Spleen (tissue), 11 donors: ENCODE results near the gene UBASH3A. TPM values are rescaled to one million over a fixed set of nuclear protein-coding genes. Genes with fewer than 3 reads are reported as not detected.

Experiments used
- DNase-seq: peaks from one replicate; pipeline ENCODE4 v3.0.0-alpha.2; 2020
- H3K27ac ChIP-seq, 8 donors: fragments of 200-600 bp; sonication (generic) in 7 of 8; 1 replicate in 4 of 8; 2 replicates in 4 of 8; pipeline versions ENCODE4 v1.5.0 to v1.8.0; 2016 to 2021; ENCODE audit warnings: inconsistent platforms in 4 of 8, mild to moderate bottlenecking in 4 of 8, moderate library complexity in 1 of 8
- H3K27me3 ChIP-seq, 7 donors: fragments of 200-600 bp; sonication (generic) in 6 of 7; replicated peaks in 1 of 7; 1 replicate in 4 of 7; 2 replicates in 3 of 7; pipeline versions ENCODE4 v1.5.0 to v1.8.0; 2016 to 2021; ENCODE audit warnings: inconsistent platforms in 3 of 7, mild to moderate bottlenecking in 1 of 7
- H3K36me3 ChIP-seq, 6 donors: fragments of 200-600 bp; sonication (generic) in 5 of 6; 1 replicate in 4 of 6; 2 replicates in 2 of 6; pipeline versions ENCODE4 v1.5.0 to v1.8.0; 2016 to 2021; ENCODE audit warnings: inconsistent platforms in 2 of 6
- H3K4me1 ChIP-seq, 6 donors: fragments of 200-600 bp; sonication (generic) in 5 of 6; 1 replicate in 3 of 6; 2 replicates in 3 of 6; pipeline versions ENCODE4 v1.5.0 to v1.8.0; 2016 to 2021; ENCODE audit warnings: inconsistent platforms in 3 of 6
- H3K4me3 ChIP-seq, 8 donors: fragments of 200-600 bp; sonication (generic) in 7 of 8; 1 replicate in 4 of 8; 2 replicates in 4 of 8; pipeline versions ENCODE4 v1.5.0 to v1.8.0; 2016 to 2021; ENCODE audit warnings: inconsistent platforms in 4 of 8, mild to moderate bottlenecking in 4 of 8, moderate library complexity in 2 of 8
- H3K9me3 ChIP-seq, 8 donors: fragments of 200-600 bp; sonication (generic) in 7 of 8; 1 replicate in 4 of 8; 2 replicates in 4 of 8; pipeline versions ENCODE4 v1.5.0 to v1.8.0; 2016 to 2021; ENCODE audit warnings: inconsistent platforms in 4 of 8
- CTCF ChIP-seq, 11 experiments: fragments of 200-600 bp in 7 of 11; fragments of 450-650 bp in 4 of 11; sonication (generic) in 4 of 11; IDR thresholded peaks in 8 of 11; conservative IDR thresholded peaks in 3 of 11; 1 replicate in 7 of 11; 2 replicates in 4 of 11; pipeline versions ENCODE4 v1.4.0 to v1.8.0; 2016 to 2021; ENCODE audit warnings: antibody characterized with exemption in 11 of 11, inconsistent platforms in 4 of 11, mild to moderate bottlenecking in 1 of 11
- POLR2A ChIP-seq, 3 donors: fragments of 450-650 bp; IDR thresholded peaks; one replicate each; pipeline ENCODE4 v1.5.1; 2017; ENCODE audit warnings: antibody characterized with exemption in 3 of 3, mild to moderate bottlenecking in 1 of 3
- POLR2AphosphoS5 ChIP-seq, 3 donors: sonication (generic); formaldehyde crosslinking; IDR thresholded peaks; one replicate each; pipeline ENCODE4 v1.5.1; 2017; ENCODE audit warnings: antibody characterized with exemption in 3 of 3
- WGBS, 5 donors: extraction: QIAGEN DNeasy Blood & Tissue Kit in 3 of 5; methylation state at CpG; one replicate each; pipeline versions ENCODE4 v1.1.5 to v1.1.7; 2013 to 2018; 5-methylcytosine and 5-hydroxymethylcytosine counted together
- intact Hi-C: fragments of 100-400 bp; cut with DNase I; formaldehyde crosslinking; loops from one replicate; pipeline ENCODE4 v1.15.0; 2023; ENCODE audit warnings: low total_unique reads
- polyA plus RNA-seq, 3 donors: library from polyadenylated mRNA; stranded (reverse); fragments of 200-250 nt; gene quantifications; one replicate each; pipeline ENCODE4 v1.2.1, GENCODE V29; 2013
- total RNA-seq, 7 donors: library from RNA; depleted of rRNA in 3 of 7; stranded (reverse); fragments of >200 nt in 3 of 7; fragmentation: NEBNext Ultra II Directional in 4 of 7; extraction: Animal tissue kit (Norgen Biotek cat#: 25700) in 4 of 7; gene quantifications; one replicate each; pipeline versions ENCODE4 v1.1.0 to v1.2.1, GENCODE V29; 2016 to 2021
- donor health status: healthy with polysubstance abuse.
- donor health status: DM: no; HTN: no; CAD: no; lungs with moderate emphysema.
- donor health status: DM: no; HTN: no; CAD: no.
- donor health status: Bipolar disorder and iron deficiency.
- donor health status: healthy.
- donor health status: DM: no; HTN: no; CAD: no.
- donor health status: DM: yes; HTN: yes; CAD: no.

UBASH3A gene
- total and polyA plus RNA-seq, 10 donors = 2.6 to 16.3 (median 10.2) TPM

GRCh38 chr21:42492201-42492600 is 88.5 kb downstream of the UBASH3A start:
- no peak for DNase-seq
- no peak overlapping the region for H3K4me3 ChIP-seq

DNA sequence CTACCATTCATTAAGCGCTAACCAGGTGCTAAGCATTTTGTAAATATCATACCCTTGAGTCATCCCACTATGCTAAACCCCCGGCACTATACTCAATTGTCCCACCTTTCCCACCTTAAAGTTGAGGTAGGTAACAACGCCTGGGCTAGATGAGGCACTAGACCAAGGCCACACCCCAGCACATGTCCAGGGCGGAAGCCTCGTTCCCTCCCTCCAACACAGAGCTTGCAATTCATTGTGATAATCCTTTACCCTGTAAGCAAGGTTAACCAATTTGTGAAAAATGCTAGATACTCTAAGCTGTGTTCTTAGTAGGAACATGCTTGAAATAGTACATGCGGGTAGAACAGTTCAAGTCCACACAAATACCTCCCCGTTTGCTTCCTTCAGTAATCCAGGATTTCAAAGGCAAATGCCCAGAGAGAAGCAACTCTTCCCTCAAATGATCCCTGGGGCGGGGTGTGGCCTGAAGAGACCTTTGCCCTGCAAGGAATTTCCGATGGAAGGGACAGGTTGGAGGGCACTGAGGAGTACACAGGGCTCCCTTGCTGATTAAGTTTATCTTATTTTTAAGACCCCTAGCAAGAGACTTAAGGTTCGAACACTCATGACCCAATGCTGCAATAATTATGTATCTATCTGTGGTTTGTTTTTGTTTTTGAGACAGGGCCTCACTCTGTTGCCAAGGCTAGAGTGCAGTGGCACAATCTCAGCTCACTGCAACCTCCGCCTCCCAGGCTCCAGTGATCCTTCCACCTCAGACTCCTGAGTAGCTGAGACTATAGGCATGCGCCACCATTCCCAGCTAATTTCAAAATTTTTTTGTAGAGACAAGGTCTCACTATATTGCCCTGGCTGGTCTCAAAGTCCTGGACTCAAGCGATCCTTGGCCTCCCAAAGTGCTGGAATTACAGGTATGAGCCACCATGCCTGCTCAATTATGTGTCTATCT is 89.7 kb downstream of the UBASH3A start:
- TF ChIP-seq POLR2A (IDR thresholded peaks at IDR 0.05) (no peak), CTCF (IDR thresholded peaks at IDR 0.05 in 8 of 11, conservative IDR thresholded peaks at IDR 0.05 in 3 of 11) (no peak), POLR2AphosphoS5 (IDR thresholded peaks at IDR 0.05) (no peak)
- peaks cover 7 to 25% (median 16%) of the 10 kb centered on the region in 6 donors for H3K4me1 ChIP-seq
- WGBS, 5 donors = 87 to 93% (median 92%) methylated on average over 13 of the region's 13 CpGs
- intact Hi-C loops = no loop called here
- DNase-seq = no peak
- peaks cover 0 to 17% (median 0%) of the 10 kb centered on the region in 7 donors for H3K27me3 ChIP-seq
- no peak overlapping the region for H3K27ac ChIP-seq
- H3K4me3 ChIP-seq = no peak overlapping the region
- H3K36me3 ChIP-seq = no peaks in the 10 kb centered on the region
- H3K9me3 ChIP-seq = no peaks in the 10 kb centered on the region

More at GRCh38 chr21:42492201-42492600, 88.5 kb downstream of the UBASH3A start:
- Histone ChIP-seq H3K36me3 (no peaks in the 10 kb centered on the region), H3K27ac (no peak overlapping the region), H3K9me3 (no peaks in the 10 kb centered on the region), H3K27me3 (peaks cover 0 to 22% (median 0%) of the 10 kb centered on the region in 7 donors), H3K4me1 (peaks cover 6 to 24% (median 15%) of the 10 kb centered on the region in 6 donors)
- TF ChIP-seq CTCF (IDR thresholded peaks at IDR 0.05 in 8 of 11, conservative IDR thresholded peaks at IDR 0.05 in 3 of 11) (no peak), POLR2AphosphoS5 (IDR thresholded peaks at IDR 0.05) (no peak), POLR2A (IDR thresholded peaks at IDR 0.05) (no peak)
- intact Hi-C loops = no loop called here
- 23 to 43% (median 30%) methylated on average over 8 of the region's 8 CpGs for WGBS, 5 donors

DNA sequence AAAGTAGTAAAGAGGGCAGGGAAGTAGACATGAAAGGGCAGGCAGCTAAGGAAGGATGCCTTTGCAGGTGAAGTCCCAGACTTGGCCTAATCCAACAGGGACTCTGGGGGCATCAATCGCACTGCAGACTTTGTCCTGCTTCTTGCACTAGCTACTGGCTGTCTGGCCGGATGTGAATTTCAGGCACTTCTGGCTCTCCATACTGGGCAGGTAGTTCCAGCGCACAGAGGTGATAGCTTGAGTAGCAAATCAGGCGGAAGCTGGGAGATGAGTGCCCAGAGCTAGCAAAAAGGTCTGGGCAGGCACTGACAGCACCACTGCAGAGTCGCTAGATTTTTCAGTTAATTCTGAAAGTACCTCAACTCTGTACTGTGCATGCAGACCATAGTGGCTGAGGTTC is 91.3 kb downstream of the UBASH3A start:
- H3K36me3 ChIP-seq = no peaks in the 10 kb centered on the region
- TF ChIP-seq POLR2AphosphoS5 (IDR thresholded peaks at IDR 0.05) (no peak), CTCF (IDR thresholded peaks at IDR 0.05 in 8 of 11, conservative IDR thresholded peaks at IDR 0.05 in 3 of 11) (no peak), POLR2A (IDR thresholded peaks at IDR 0.05) (no peak)
- H3K27me3 ChIP-seq = peaks cover 0 to 9% (median 0%) of the 10 kb centered on the region in 7 donors
- peaks cover 7 to 25% (median 16%) of the 10 kb centered on the region in 6 donors for H3K4me1 ChIP-seq
- 93 to 97% (median 95%) methylated on average over 5 of the region's 5 CpGs for whole genome bisulfite sequencing, 5 donors
- no peak for DNase-seq
- no peak overlapping the region for H3K27ac ChIP-seq
- H3K9me3 ChIP-seq = no peaks in the 10 kb centered on the region
- intact Hi-C loops = no loop called here
- peak overlapping the region in 1 of 8 donors; percentile 73 for H3K4me3 ChIP-seq

GRCh38 chr21:42495765-42496119 is 92.0 kb downstream of the UBASH3A start:
- TF ChIP-seq POLR2A (IDR thresholded peaks at IDR 0.05) (no peak), CTCF (IDR thresholded peaks at IDR 0.05 in 8 of 11, conservative IDR thresholded peaks at IDR 0.05 in 3 of 11) (no peak), POLR2AphosphoS5 (IDR thresholded peaks at IDR 0.05) (no peak)
- Histone ChIP-seq H3K27ac (peak overlapping the region in 4 of 8 donors; percentile 10 to 85 (median 82)), H3K4me1 (peaks cover 7 to 25% (median 16%) of the 10 kb centered on the region in 6 donors), H3K9me3 (no peaks in the 10 kb centered on the region), H3K27me3 (peaks cover 0 to 9% (median 0%) of the 10 kb centered on the region in 7 donors), H3K36me3 (no peaks in the 10 kb centered on the region), H3K4me3 (peak overlapping the region; percentile 38 to 76 (median 62))
- intact Hi-C loops = no loop called here
- DNase-seq = no peak
- WGBS, 5 donors = 3 to 6% (median 4%) methylated on average over 16 to 18 of the region's 18 CpGs
